Right atrium auricular region (tissue), 2 donors: ENCODE data around the gene CACNA1F. TPM values are rescaled to one million over a fixed set of nuclear protein-coding genes. Genes with fewer than 3 reads are reported as not detected.

ENCODE experiments used
- DNase-seq: peaks from one replicate; pipeline ENCODE4 v3.0.0-alpha.2; 2019; ENCODE audit warnings: low spot score
- H3K27ac ChIP-seq, 2 donors: fragments of 200-600 bp; sonication (generic); 1 replicate in 1 of 2; 2 replicates in 1 of 2; pipeline ENCODE4 v1.5.1; 2016 to 2019
- H3K27me3 ChIP-seq, 2 donors: fragments of 200-600 bp; sonication (generic); one replicate each; pipeline versions ENCODE4 v1.5.1 to v1.6.0; 2017 to 2019
- H3K36me3 ChIP-seq: fragments of 200-600 bp; sonication (generic); one replicate; pipeline ENCODE4 v1.5.1; 2016
- H3K4me1 ChIP-seq, 2 donors: fragments of 200-600 bp; sonication (generic); one replicate each; pipeline versions ENCODE4 v1.5.1 to v1.6.0; 2017 to 2019
- H3K4me3 ChIP-seq, 2 donors: fragments of 200-600 bp; sonication (generic); 1 replicate in 1 of 2; 2 replicates in 1 of 2; pipeline ENCODE4 v1.5.1; 2017 to 2019; ENCODE audit warnings: mild to moderate bottlenecking in 1 of 2, moderate library complexity in 1 of 2
- H3K9me3 ChIP-seq, 2 donors: fragments of 200-600 bp; sonication (generic); one replicate each; pipeline ENCODE4 v1.5.1; 2019
- CTCF ChIP-seq, 2 donors: fragments of 200-600 bp; sonication (generic); IDR thresholded peaks; one replicate each; pipeline ENCODE4 v1.5.1; 2019; ENCODE audit warnings: antibody characterized with exemption in 2 of 2
- total RNA-seq, 2 donors: library from RNA; depleted of rRNA; stranded (reverse); fragments of >200 nt; gene quantifications; one replicate each; pipeline ENCODE4 v1.1.0, GENCODE V29; 2016

Gene CACNA1F
- total RNA-seq, 2 donors from 2014 or later = 0.08 to 0.11 TPM

- no peaks in the 10 kb centered on the region for H3K4me1 ChIP-seq
- no peak for TF ChIP-seq CTCF (IDR thresholded peaks at IDR 0.05)
- no peak overlapping the region for H3K27ac ChIP-seq
- no peaks in the 10 kb centered on the region for H3K27me3 ChIP-seq
- H3K4me3 ChIP-seq = peak overlapping the region in 1 of 2 donors; percentile 29
- H3K9me3 ChIP-seq = no peaks in the 10 kb centered on the region
- no peak for DNase-seq
- no peaks in the 10 kb centered on the region for H3K36me3 ChIP-seq
Measured at GRCh38 chrX:49233887-49234555, 881 bp upstream of the CACNA1F start.

GRCh38 chrX:49232525-49232924, 615 bp downstream of the CACNA1F start:
- no peaks in the 10 kb centered on the region for H3K9me3 ChIP-seq
- no peaks in the 10 kb centered on the region for H3K4me1 ChIP-seq
- no peak for DNase-seq
- no peak for TF ChIP-seq CTCF (IDR thresholded peaks at IDR 0.05)
- no peak overlapping the region for H3K4me3 ChIP-seq
- no peaks in the 10 kb centered on the region for H3K27me3 ChIP-seq
- H3K27ac ChIP-seq = no peak overlapping the region
- no peaks in the 10 kb centered on the region for H3K36me3 ChIP-seq

GRCh38 chrX:49231333-49232000, 1.7 kb downstream of the CACNA1F start:
- Histone ChIP-seq H3K27me3 (no peaks in the 10 kb centered on the region), H3K9me3 (peaks cover 0 to 5% of the 10 kb centered on the region in 2 donors), H3K27ac (no peak overlapping the region), H3K36me3 (no peaks in the 10 kb centered on the region), H3K4me1 (no peaks in the 10 kb centered on the region), H3K4me3 (no peak overlapping the region)
- no peak for DNase-seq
- TF ChIP-seq CTCF (IDR thresholded peaks at IDR 0.05) = no peak

GRCh38 chrX:49230500-49231232, 2.5 kb downstream of the CACNA1F start:
- Histone ChIP-seq H3K9me3 (peaks cover 0 to 5% of the 10 kb centered on the region in 2 donors), H3K4me1 (no peaks in the 10 kb centered on the region), H3K4me3 (peak overlapping the region; percentile 19 to 38), H3K27ac (peak overlapping the region in 1 of 2 donors; percentile 38), H3K36me3 (no peaks in the 10 kb centered on the region), H3K27me3 (no peaks in the 10 kb centered on the region)
- peak; percentile 66 for DNase-seq
- peak in 1 of 2 donors; percentile 37 for TF ChIP-seq CTCF (IDR thresholded peaks at IDR 0.05)

- no peak for DNase-seq
- H3K4me3 ChIP-seq = no peak overlapping the region
- no peaks in the 10 kb centered on the region for H3K4me1 ChIP-seq
- no peaks in the 10 kb centered on the region for H3K27me3 ChIP-seq
- no peak for TF ChIP-seq CTCF (IDR thresholded peaks at IDR 0.05)
- peaks cover 0 to 5% of the 10 kb centered on the region in 2 donors for H3K9me3 ChIP-seq
- no peaks in the 10 kb centered on the region for H3K36me3 ChIP-seq
- no peak overlapping the region for H3K27ac ChIP-seq
Measured at GRCh38 chrX:49228185-49228584, 5.0 kb downstream of the CACNA1F start.
